ENCODE results near the gene SRSF1.
A peak's percentile ranks its signal among the peaks of the same experiment; 100 is the strongest.

DNA sequence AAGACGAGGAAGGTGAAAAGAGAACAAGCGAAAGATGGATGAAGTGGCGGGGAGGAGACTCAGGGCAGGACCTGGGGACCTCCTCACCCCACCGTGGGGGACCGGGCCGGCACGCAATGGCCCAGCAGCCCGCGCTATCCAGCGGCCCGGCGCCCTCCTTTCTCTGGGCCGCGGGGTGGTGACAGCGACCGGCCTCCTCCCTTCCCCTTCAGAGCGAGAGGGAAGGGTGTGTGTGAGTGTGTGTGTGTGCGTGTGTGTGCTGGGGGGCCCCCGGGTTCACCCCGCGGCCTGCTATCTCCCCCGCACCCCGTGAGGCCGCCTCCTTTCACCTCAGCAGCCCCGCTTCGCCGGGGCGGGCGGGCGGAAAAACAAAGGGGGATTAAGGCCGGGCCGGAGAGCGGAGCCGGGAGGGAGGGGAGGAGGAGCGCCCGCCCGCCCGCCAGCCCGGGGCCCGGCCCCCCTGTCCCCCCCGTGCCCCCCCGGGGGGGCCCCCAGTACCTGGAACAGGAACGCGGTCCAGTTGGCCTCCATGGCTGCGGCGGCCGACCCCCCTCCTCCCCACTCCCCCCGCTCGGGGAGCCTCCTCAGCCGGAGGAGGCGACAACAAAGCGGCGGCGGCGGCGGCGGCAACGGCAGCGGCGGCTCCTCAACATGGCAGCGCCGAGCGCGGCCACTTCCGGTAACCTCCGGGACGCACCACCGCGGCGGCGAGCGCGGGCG is 19.3 kb downstream of the SRSF1 start, which contains the start of gene VEZF1:
- TF ChIP-seq BHLHE40 (IDR thresholded peaks at IDR 0.05; ENCODE audit: borderline replicate concordance) (no peak), FOXM1 (IDR thresholded peaks at IDR 0.05; ENCODE audit: borderline replicate concordance) (peak; percentile 94), ARNT (IDR thresholded peaks at IDR 0.05) (0 out of 2 replicates have a peak, but pooled peaks have one; percentile 4), ELF4 (IDR thresholded peaks at IDR 0.05) (no peak), LEF1 (IDR thresholded peaks at IDR 0.05; ENCODE audit: borderline replicate concordance) (no peak), FOXK2 (IDR thresholded peaks at IDR 0.05) (no peak)

Data from HEK293T (cell line).